Nephron (organoid): ENCODE measurements around the gene DOCK1.

ENCODE experiments used
- H3K27ac Mint-ChIP-seq, 3 experiments: 2 replicates each; pipeline ENCODE4 v1.8.0; 2020; ENCODE audit warnings: mixed read lengths in 3 of 3, mild to moderate bottlenecking in 2 of 3, moderate library complexity in 1 of 3
- H3K27me3 Mint-ChIP-seq: 2 replicates; pipeline ENCODE4 v1.8.0; 2021; ENCODE audit warnings: low read depth, mild to moderate bottlenecking, moderate library complexity, mixed read lengths
- H3K36me3 Mint-ChIP-seq: 2 replicates; pipeline ENCODE4 v1.8.0; 2020; ENCODE audit warnings: low read depth, mixed read lengths
- H3K4me1 Mint-ChIP-seq: 2 replicates; pipeline ENCODE4 v1.8.0; 2020; ENCODE audit warnings: mixed read lengths
- H3K4me3 Mint-ChIP-seq, 3 experiments: 2 replicates each; pipeline ENCODE4 v1.8.0; 2020; ENCODE audit warnings: mild to moderate bottlenecking in 3 of 3, mixed read lengths in 3 of 3, moderate library complexity in 2 of 3
- H3K9me3 Mint-ChIP-seq: 2 replicates; pipeline ENCODE4 v1.8.0; 2020; ENCODE audit warnings: mixed read lengths
- TF ChIP-seq, protein P1 (sequence below), 3 experiments: fragments of 200-600 bp; sonication (generic); IDR thresholded peaks; one replicate each; pipeline ENCODE4 v1.5.0; 2021; ENCODE audit warnings: antibody characterized with exemption in 3 of 3; ENCODE audit not compliant: unreplicated experiment in 3 of 3

Gene DOCK1

DNA sequence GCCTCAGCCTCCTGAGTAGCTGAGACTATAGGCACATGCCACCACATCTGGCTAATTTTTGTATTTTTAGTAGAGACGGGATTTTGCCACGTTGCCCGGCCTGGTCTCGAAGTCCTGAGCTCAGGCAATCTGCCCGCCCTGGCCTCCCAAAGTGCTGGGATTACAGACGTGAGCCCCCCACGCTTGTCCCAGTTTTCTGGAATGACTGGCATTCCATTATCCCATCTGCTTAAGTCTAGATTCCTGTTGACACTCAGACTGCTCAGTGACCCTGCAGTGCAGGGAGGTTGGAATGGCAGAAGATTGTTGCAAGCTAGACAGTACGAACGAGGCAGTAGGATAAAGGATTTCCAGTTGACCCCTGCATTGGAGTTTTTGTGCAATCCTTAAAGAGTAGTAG is 508.8 kb downstream of the DOCK1 start:
- Mint-ChIP-seq H3K27me3 (no peaks in the 10 kb centered on the region), H3K36me3 (peaks cover 12% of the 10 kb centered on the region), H3K9me3 (no peaks in the 10 kb centered on the region), H3K4me3 (no peak overlapping the region), H3K4me1 (peaks cover 28% of the 10 kb centered on the region), H3K27ac (peak overlapping the region in 1 of 3 experiments; percentile 38)
- TF ChIP-seq, protein P1, sequence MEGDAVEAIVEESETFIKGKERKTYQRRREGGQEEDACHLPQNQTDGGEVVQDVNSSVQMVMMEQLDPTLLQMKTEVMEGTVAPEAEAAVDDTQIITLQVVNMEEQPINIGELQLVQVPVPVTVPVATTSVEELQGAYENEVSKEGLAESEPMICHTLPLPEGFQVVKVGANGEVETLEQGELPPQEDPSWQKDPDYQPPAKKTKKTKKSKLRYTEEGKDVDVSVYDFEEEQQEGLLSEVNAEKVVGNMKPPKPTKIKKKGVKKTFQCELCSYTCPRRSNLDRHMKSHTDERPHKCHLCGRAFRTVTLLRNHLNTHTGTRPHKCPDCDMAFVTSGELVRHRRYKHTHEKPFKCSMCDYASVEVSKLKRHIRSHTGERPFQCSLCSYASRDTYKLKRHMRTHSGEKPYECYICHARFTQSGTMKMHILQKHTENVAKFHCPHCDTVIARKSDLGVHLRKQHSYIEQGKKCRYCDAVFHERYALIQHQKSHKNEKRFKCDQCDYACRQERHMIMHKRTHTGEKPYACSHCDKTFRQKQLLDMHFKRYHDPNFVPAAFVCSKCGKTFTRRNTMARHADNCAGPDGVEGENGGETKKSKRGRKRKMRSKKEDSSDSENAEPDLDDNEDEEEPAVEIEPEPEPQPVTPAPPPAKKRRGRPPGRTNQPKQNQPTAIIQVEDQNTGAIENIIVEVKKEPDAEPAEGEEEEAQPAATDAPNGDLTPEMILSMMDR (IDR thresholded peaks at IDR 0.05; ENCODE audit: unreplicated experiment in 3 of 3) = no peak

DNA sequence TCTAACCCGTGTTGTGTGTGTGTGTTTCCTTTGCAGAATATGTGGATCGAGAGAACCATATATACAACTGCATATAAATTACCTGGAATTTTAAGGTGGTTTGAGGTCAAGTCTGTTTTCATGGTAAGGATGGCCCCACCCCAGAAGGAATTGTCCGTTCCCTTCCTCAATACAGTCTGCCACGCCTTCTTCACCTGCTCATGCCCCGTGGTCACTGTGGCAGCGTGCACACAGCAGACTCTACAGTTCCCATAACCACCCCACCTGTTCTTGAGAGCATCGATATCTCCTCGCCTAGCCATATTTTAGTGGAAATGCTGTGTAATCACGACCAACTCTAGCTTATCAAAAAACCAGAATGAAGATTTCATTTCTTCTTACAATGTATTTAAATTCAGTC is 509.9 kb downstream of the DOCK1 start:
- H3K9me3 Mint-ChIP-seq = no peaks in the 10 kb centered on the region
- H3K4me3 Mint-ChIP-seq = no peak overlapping the region
- no peak overlapping the region for H3K27ac Mint-ChIP-seq
- peaks cover 23% of the 10 kb centered on the region for H3K4me1 Mint-ChIP-seq
- H3K27me3 Mint-ChIP-seq = no peaks in the 10 kb centered on the region
- peaks cover 20% of the 10 kb centered on the region for H3K36me3 Mint-ChIP-seq
- TF ChIP-seq, protein P1 (IDR thresholded peaks at IDR 0.05; ENCODE audit: unreplicated experiment in 3 of 3) = no peak

DNA sequence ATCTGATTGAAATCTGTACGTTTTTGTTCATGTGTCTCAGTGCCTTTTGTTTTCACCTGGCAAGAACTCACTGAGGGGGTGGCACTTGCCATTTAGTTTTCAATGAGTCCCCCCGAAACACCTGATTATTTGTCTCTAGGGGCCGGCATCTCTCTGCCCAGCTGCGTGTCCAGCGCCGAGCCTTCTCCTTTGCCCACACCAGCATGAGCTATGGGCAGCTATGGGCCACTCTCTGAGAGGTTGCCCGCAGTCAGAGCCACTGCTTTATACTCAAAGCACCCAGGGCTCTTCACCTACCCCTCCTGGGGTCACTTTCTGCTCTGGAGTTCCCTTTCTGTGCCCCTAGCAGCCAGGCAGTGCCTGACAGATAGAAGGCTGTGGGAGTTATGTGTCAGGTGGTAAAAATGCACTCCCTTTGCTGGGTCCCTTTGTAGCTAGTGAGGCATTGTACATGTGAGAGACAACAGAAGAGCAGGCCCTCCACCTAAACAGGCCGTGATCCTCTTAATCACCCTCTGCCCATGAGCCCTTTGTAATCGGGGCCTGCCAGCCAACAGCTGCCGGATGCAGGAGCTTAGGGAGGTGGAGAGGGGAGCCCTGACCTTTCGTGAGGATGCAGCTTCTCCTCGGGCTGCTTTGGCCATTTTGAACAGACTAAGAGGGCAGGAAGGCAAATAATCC is 510.8 kb downstream of the DOCK1 start:
- Mint-ChIP-seq H3K4me1 (peaks cover 23% of the 10 kb centered on the region), H3K36me3 (peaks cover 15% of the 10 kb centered on the region), H3K9me3 (no peaks in the 10 kb centered on the region), H3K27ac (peak overlapping the region in 1 of 3 experiments; percentile 43), H3K27me3 (no peaks in the 10 kb centered on the region), H3K4me3 (no peak overlapping the region)
- TF ChIP-seq, protein P1 (IDR thresholded peaks at IDR 0.05; ENCODE audit: unreplicated experiment in 3 of 3) = no peak

DNA sequence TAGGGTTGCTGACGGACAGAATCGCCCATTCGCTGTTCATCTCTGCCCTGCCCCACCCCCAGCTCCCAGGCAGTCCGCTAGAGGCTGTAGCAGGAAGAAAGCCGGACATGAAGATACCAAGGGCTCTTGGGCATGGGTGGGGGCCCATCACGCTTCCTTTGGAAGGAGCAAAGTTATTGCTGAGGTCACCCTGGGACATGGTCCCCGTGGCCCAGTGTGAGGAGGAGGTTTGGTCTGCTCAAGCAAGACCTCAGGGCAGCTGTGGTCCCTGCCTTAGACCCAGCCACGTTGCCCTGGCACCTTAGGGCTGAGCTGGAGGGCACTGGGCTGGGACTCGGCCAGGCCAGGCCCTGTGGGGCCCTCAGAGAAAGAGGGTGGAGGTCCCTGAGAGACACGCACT is 511.8 kb downstream of the DOCK1 start:
- TF ChIP-seq, protein P1 (IDR thresholded peaks at IDR 0.05; ENCODE audit: unreplicated experiment in 3 of 3) = no peak
- no peak overlapping the region for H3K27ac Mint-ChIP-seq
- H3K4me3 Mint-ChIP-seq = no peak overlapping the region
- H3K9me3 Mint-ChIP-seq = no peaks in the 10 kb centered on the region
- H3K4me1 Mint-ChIP-seq = peaks cover 23% of the 10 kb centered on the region
- no peaks in the 10 kb centered on the region for H3K27me3 Mint-ChIP-seq
- H3K36me3 Mint-ChIP-seq = peaks cover 19% of the 10 kb centered on the region

DNA sequence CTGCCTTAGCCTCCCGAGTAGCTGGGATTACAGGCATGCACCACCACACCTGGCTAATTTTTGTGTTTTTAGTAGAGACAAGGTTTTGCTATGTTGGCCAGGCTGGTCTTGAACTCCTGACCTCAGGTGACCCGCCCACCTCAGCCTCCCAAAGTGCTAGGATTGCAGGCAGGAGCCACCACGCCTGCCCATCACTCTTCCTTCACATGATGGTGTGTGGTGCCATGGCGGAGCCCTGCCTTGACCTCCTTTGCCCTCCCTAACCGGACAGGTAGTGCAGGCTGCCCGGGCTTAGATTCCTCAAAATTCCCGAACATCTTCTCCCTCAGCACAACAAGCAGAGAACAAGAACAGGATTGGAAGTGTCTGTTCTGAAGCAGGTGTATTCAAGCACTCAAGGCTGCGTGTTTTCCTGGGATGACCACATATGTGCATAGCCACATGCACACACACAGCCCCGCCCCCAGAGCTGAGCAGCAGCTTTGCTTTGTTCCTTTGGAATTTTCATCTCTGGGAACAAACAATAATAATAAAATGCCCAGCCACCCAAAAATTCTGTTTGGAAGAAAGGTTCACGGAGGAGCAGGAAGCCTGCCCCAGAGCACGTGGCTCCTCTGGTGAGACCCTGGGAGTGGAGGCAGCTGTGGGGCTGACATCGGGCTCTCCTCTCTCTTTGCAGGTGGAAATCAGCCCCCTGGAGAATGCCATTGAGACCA is 512.6 kb downstream of the DOCK1 start:
- Mint-ChIP-seq H3K27ac (no peak overlapping the region), H3K9me3 (no peaks in the 10 kb centered on the region), H3K4me1 (peaks cover 21% of the 10 kb centered on the region), H3K27me3 (no peaks in the 10 kb centered on the region), H3K4me3 (no peak overlapping the region), H3K36me3 (peaks cover 19% of the 10 kb centered on the region)
- TF ChIP-seq, protein P1 (IDR thresholded peaks at IDR 0.05; ENCODE audit: unreplicated experiment in 3 of 3) = no peak
